LHCN-M2 (cell line): ENCODE results near the gene NDUFS8. TPM values are rescaled to one million over a fixed set of nuclear protein-coding genes. Genes with fewer than 3 reads are reported as not detected.
A peak's percentile ranks its signal among the peaks of the same experiment; 100 is the strongest.

Experiments
- DNase-seq: peaks from one replicate; pipeline ENCODE4 v3.0.0-alpha.2; 2012; ENCODE audit warnings: low read depth
- total RNA-seq: library from RNA; depleted of rRNA; stranded (reverse); fragments of >200 nt; gene quantifications from 2 replicates; pipeline ENCODE4 v1.2.3, GENCODE V29; 2014

Gene NDUFS8
- total RNA-seq, 1 experiment from 2014 or later = 171 TPM

DNA sequence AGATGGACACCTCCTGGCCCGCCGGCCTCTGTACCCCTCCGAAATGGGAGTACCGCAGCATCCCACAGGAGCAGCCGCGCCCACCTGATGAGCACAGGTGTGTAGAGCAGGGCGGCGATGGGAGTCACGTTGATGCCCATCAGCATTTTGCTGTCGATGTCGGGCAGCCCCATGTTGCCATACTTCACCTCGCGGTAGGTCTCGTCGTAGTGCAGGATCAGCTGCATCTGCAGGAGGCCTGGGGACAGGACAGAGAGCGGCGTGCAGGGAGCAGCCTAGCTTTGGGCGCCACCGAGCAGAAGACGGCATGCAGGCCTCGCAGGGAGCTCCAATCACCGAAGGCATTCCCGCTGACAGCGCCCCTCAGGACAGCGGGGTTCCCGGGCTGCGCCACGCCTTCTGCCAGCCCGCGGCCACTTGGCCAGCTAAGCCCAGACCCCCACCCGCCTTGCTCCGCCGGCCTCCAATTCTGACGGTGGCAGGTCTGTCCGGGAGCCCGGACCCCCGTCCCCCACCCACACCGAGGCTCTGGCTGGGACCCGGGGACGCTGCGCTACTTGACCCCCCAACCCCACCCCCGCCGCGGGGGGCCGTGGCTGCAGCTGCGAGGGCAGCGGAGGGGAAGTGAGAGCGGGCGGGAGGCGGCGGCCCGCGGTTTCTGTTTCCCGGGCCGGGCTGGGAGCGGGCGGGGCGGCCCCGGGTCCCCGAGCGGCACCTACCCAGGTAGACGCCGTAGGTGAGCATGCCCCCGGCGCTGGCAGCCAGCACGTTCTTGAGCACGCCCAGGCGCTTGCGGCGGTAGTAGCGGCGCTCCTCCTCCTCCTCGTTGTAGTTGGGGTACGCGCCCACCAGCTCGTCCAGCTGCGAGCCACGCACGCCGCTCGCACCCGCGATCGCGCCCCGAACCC is 27.3 kb upstream of the NDUFS8 start:
- no peak for DNase-seq

DNA sequence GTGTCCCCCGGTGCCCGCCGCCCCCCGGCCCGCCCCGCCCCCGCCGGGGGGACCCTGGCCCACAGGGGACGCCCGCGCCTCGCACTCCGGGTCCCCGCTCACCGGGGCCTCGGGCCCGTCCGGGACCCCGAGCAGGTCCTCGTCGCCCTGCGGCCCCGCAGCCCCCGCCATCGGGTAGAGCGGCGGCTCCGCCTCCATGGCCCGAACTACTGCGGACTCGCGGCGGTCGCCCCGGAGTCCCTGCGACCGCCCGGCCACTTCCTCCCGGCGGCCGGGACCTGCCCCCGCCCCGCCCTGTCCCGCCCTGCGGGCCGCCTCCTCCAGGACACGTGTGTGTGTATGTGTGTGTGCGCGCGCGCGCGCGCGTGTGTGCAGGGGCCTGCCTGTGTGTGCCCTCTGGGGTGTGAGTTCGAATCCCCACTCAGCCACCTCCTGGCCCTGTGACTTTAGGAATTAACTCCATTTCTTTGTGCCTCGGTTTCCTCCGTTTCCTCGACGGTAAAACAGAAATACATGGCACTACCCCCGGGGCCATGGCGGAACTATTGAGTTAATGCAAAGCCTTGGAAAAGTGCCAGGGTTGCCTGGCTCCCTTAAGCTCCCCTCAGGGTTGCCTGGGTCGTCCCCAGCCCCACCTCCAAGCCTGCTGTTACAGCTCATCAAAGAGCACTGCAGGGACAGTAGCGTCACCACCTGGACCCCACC is 26.5 kb upstream of the NDUFS8 start, which contains the start of gene UNC93B1:
UNC93B1 (minus strand) TSS at position 252 of the 705 bp plus-strand sequence; CDS start at position 198, 54 bp downstream.
- peak; percentile 80 for DNase-seq

DNA sequence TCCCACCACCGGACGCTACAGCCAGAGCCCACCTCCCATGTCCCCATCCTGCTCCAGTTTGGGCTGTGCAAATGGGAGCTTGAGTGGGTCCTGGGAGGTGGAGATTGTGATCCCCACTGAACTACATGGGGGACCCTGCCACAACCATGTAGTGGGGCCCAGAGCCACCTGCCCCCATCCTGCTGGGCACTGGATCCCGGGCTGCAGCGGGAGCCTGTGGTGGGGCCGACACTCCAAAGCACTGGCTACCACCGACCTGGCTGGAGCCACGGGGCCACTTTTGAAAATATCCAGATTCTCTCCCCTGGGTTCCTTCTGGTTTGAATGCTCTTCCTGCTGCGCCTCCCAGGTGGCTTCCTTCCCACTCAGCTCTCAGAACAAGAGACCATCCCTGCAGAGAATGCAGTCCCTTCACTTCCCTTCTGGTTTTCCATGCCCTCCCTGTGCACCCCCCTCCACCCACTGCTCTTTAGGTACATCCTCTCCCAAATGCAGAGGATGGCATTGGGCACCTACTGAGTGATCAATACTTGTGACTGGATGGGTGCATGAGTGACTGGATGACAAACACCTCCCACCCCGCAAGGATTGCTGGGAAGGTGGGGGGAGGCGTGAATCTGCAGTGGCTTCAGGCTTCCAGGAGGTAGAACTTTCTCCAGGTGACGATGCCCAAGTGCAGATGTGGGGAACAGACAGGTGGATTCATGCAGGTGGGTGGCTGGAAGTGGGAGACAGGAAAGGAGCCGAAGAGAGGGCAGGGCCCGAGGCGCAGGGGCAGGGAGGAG is 25.7 kb upstream of the NDUFS8 start:
- DNase-seq = no peak

DNA sequence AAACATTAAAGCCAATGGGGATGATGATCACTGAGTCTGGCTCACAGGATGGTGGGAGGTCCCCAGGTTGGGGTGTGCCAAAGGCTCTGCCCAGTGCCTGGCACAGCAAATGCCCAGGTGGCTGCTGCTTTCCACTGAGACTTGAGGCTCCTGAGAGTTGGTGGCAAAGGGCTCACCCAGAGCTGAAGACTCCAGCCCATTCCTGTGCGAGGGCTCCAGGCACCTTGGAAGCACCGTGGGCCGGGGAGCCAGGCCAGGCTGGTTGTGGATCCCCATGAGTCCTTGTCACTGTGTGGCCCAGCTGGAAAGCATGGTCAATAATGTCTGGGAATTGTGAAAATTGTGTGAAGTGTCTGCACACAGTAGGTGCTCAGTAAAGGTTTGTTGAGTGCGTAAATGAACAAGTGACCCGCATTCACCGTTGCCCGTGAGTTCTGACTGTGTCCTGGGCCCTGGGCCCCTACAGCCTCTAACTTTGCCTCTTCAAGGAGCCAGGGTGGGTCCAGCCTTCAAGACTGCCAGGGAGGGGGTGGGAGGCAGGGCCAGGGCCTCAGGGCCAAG is 23.8 kb upstream of the NDUFS8 start:
- DNase-seq = no peak

DNA sequence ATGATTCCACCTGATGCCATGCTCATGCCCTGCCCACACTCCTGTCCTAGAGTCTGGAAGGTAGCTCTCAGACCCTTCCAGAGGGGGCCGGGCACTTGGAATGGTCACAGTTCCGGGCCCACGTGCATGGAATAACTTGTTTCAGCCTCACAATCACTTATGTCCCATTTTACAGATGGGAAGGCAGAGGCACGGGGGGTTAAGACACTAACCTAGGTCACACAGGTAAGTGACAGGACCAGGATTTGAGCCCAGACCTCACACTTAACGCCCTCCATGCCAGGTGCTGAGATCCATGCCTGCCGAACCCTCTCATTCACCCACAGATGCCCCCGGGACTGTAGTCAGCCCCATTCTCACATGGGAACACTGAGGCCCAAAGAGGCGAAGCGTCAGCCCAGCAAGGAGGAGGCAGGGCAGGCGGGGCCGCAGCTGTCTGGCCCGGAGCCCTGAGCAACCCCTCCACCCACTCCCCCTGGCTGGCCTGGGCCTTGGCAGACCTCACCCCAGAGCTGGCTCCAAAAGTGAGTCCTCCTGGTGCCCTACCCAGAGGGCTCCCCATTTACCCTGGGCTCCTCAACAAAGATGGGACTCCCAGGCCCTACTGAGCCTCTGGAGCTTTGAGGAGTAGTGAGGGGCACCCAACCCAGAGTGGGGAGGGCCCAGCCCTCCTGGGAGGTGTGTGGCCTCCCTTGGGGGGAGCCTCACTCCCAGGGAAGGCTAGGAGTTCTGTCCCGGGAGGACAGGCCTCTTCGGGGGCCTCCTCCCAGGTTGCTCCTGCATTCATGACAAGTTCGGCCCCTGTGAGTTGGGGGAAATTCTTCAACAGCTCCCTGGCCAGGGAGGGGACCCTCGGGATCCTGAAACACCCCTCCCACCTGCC is 22.7 kb upstream of the NDUFS8 start:
- no peak for DNase-seq

DNA sequence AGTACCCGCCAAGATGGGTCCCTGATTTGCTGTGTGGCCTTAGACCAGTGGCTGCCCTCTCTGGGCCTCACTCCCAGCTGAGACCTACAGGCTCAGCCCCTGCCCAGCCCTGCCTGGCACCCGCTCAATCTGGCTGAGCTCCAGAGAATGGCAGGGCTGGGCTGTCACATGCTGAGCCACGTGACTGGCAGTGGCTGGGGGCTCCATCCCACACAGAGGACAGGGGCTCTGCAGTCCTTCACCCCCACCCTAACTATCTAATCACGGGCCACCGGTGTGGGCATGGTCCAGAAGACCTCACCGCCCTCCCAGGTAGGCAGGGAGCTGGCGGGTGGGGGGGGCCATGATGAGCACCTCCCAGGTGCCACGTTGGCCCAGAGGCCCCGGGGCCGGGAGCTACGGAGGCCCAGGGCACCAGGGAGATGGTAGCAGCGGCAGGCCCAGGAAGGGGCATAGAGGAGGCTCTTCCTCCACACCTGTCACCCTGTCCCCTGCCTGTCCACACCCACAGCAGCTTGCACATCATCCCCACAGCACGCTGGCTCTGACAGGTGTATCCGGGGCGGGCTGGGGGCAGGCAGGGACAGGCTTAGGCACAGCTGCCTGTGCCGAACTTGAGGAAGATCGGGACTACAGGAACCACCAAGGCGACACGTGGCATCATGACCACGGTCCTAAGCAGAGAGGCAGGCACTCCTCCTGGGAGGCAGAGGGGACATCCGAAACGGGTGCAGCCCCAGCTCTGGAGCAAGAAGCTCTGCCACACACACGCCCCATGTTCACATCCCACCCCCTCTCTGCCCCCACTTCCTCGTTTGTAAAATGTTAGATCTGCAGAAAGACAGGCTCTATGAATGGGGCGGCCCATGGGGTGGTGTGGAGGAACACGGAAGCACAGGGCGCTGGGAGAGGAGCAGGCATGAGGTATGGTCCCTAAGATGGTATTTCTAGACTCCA is 21.8 kb upstream of the NDUFS8 start:
- DNase-seq = no peak

DNA sequence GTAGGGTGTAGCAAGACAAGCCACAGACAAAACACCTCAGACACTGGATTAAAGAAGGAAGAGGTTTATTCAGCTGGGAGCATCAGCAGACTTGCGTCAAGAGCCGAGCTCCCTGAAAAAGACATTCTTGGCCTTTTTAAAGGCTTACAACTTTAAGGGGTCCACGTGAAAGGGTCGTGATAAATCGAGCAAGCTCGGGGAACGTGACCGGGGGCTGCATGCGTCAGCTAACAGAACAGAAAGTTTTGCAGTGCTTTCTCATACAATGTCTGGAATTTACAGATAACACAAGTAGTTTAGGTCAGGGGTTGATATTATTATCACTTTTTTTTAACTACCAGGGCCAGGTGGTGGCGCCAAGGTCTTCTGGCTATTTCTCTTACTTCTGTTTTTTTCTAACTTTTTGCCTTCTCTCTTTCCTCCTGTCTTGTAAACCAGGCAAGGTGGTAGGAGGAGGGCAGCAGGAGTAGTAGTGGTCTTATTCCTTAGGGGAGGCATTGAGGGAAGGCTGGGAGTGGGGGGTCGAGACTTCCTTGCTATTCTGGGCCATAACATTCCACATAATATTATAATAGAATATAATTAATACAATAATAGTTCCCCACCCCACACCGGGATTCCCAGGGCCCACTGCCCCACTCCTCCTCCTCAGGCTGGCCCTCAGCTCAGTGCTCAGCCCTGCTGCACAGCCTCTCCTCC is 20.9 kb upstream of the NDUFS8 start:
- peak; percentile 63 for DNase-seq

DNA sequence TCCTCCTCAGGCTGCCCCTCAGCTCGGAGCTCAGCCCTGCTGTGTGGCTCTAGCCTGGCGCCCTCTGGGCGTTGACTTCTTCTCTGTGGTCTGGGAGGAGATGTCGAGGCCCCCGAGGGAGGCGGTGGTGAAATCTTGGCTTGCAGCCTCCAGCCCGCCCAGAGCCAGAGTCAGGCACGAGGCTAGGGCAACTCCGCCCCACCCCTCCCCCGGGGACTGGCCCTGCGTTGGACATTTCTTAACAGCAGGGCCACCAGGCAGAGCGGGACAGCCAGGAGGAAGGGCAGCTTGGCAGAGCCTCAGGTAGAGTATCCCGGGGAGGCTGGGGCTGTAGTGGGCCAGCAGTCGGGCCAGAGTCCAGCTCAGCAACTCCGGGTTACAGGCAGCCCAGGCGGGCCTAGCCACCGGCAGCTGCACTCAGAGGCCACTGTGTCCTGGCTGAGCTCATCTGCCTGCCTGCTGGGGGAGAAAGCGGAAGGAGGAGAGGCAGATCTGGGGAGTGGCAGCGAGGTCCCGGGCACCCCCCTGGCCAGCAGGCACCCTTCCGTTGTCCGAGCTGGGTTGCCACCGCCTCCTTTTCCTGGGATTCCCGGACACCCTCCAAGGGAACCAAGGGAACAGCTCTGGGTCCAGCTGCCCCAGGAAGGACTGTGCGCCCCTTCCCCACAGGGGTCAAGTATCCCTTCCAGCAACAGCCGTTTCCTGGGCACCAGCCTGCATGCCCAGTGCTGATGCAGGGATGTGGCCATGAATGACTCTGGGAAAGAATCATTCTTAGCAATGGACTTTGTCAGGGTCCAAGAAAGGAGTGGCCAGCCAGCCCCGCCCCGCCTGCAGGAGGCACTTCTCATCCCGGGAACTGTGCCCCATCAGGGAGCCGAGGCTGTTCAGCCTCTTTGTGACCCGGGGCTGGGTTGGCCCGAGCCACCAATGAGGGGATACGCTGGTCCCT is 20.1 kb upstream of the NDUFS8 start, which contains the start of gene ALDH3B1:
ALDH3B1 (plus strand) TSS at position 238 of the 952 bp plus-strand sequence. CDS start 4,971 bp downstream, outside the sequence.
- peak; percentile 95 for DNase-seq

DNA sequence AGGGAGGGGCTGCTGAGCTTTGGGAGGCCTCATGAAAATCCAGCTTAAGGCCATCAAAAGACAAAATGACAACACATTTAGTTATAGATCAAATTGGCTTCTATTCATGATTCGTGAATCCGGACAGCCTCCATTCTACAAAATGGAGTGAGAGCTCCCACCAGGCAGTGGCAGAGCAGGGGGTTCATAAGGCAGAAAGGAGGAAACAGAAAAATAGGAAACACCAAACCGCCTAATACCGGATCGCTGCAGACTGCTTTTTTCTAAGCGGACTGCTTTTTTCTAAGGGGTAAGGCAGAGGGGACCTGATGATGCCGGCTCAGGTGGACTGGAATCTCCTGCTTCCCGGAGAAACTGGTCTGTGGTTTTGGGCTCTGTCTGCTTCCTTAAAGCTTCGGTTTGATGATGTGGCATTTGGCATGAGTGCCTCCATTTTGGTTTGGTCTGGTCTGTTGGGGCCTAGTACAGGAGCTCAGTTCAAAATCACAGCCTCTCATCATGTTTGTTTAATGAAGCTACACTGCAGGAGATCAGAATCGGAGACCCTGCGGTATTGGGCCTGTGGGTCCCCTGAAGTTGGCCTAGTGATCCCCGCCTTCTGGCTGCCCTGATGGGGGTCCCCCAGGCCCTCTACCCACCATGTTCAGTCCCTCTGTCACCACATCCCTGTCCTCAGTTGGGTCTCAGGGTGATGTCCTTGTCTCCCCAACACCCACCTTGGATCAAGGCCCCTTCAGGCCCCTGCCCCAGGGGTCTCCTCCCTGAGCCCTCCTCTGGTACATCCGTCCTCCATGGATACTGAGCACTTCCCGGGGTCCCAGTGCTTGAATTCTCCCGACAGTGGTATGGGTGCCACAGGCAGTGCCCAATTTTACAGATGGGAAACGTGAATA is 19.2 kb upstream of the NDUFS8 start:
- no peak for DNase-seq

DNA sequence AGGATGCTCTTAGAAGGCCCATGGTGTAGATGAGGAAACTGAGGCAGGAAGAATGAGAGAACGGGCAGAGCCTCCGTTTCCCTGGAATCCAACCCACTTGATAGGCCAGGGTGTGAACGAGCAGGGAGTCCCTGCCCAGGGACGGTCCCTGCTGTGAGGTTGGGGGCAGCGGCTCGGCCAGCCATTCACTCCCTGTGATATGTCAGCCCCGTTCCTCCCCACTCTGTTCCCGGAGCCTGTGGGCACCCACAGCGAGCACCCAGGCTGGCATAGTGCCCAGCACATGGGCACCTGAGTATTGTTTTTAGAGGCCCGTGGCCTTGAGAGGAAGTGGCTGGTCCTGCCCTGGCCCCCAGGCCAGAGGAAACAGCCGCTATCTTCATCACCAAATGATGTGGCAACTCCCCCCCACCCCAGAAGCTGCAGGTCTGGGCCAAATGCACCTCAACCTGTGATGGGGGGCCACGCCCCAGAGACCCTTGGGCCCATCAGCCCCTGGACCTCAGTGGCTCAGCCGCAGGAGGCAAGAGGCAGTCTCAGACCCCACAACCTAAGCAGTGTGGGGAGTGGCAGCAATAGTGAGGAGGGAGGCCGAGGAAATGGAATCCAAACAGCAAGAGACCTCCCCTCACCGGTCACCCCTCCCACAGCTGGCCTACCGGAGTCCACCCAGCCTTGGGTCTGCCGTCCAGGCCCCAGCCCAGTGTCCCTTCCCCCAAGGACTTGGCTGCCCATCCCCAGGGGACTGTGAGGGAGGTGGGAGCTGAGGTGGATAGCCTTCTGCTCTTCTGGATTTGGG is 18.2 kb upstream of the NDUFS8 start:
- no peak for DNase-seq

DNA sequence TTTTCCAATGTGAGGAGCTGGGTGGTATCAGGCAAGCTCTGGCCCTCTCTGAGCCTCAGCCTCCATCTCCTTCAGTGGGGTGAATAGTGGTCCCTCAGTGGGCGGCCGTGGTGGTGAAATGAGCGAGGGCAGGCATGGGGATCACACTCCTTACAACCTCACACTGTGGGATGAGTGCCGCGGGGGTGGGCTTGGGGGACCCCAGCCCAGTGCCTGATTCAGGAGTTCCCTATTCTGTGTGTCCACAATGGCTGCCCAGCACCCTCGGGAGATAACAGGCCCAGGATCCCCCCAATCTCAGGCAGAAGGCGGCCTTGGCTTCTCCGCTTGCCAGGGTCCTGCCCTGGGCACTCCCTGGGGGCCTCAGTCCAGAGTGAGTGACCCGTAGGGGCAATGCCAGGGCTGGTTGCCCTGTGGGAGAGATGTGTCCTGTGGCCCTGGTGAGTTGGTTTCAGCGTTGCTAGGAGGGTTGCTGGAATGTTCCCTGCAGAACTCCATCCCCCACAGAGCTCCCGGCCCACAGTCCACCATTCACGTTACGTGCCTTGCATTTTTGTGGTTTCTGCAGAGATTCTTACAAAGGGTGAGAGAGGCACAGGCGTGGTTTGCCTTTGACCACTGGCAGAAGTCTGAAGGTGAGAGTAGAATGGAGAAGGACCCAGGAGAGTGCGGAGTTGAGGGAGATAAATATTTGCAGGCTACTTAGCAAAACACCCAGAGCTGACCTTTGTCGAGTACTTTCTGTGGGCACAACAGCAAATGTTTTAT is 17.5 kb upstream of the NDUFS8 start:
- DNase-seq = peak; percentile 99

DNA sequence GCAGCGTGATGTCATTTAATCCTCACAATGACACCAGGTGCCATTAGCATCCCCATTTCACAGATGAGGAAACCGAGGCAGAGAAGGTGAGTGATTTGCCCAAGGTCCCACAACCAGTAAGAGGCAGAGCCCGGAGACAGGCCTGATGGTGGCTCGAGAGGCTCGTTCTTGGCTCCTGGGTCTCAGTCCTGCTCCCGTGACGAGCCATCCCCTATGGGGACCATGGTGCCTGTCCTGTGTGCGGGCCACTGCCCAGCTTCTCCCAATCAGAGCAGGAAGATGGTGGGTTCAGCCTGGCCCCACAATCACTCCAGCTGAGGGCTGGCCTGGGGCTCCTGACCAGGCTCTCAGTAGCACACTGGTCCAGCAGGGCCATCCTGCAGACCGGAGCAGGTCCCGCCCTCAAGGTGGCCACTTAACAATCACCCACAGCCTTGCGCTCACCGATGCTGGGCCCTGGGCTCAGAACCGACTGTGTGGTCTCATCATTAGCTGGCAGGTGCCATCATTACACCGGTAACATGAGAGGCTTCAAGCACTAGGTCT is 16.8 kb upstream of the NDUFS8 start:
- no peak for DNase-seq

DNA sequence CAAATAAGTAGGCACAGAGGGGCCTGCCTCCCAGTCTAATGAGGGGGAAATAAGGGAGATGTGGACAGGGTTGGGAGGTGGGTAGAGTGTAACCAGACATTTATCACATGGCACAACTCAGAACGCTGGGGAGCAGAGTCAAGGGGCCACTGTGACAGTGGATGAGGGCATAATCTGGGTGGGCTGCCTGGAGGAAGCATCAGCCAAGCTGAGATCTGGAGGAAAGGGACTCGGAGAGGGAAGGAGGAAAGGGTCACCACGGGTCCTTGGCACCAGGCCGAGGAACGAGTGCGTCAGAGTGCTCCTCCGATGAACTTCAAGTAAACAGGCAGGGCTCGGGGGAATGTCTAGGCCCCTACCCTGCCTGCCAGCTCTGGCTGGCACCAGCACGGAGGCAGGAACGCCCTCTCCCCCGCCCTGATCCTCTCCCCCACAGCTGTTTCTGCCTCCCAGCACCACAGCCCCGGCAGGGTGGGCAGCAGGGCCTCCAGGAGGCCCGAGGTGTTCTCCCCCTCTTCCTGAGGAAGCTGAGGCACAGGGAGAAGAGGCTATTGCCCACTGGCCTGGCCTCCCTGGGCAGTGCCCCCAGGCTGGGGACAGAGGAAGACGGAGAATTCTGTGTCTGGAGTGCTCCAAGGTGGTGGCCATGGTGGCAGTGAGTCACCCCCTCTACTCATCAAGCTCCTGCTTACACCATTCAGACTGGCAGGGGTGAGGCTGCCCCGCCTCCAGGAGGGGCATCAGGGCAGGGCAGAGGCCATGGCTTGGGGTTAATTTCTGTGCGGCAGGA is 16.1 kb upstream of the NDUFS8 start:
- peak; percentile 95 for DNase-seq
